Spleen (tissue), 11 donors: Measurements from ENCODE around the gene SLC22A23. TPM values are rescaled to one million over a fixed set of nuclear protein-coding genes. Genes with fewer than 3 reads are reported as not detected.

Experiments used
- DNase-seq: peaks from one replicate; pipeline ENCODE4 v3.0.0-alpha.2; 2020
- H3K27ac ChIP-seq, 8 donors: fragments of 200-600 bp; sonication (generic) in 7 of 8; 1 replicate in 4 of 8; 2 replicates in 4 of 8; pipeline versions ENCODE4 v1.5.0 to v1.8.0; 2016 to 2021; ENCODE audit warnings: inconsistent platforms in 4 of 8, mild to moderate bottlenecking in 4 of 8, moderate library complexity in 1 of 8
- H3K27me3 ChIP-seq, 7 donors: fragments of 200-600 bp; sonication (generic) in 6 of 7; replicated peaks in 1 of 7; 1 replicate in 4 of 7; 2 replicates in 3 of 7; pipeline versions ENCODE4 v1.5.0 to v1.8.0; 2016 to 2021; ENCODE audit warnings: inconsistent platforms in 3 of 7, mild to moderate bottlenecking in 1 of 7
- H3K36me3 ChIP-seq, 6 donors: fragments of 200-600 bp; sonication (generic) in 5 of 6; 1 replicate in 4 of 6; 2 replicates in 2 of 6; pipeline versions ENCODE4 v1.5.0 to v1.8.0; 2016 to 2021; ENCODE audit warnings: inconsistent platforms in 2 of 6
- H3K4me1 ChIP-seq, 6 donors: fragments of 200-600 bp; sonication (generic) in 5 of 6; 1 replicate in 3 of 6; 2 replicates in 3 of 6; pipeline versions ENCODE4 v1.5.0 to v1.8.0; 2016 to 2021; ENCODE audit warnings: inconsistent platforms in 3 of 6
- H3K4me3 ChIP-seq, 8 donors: fragments of 200-600 bp; sonication (generic) in 7 of 8; 1 replicate in 4 of 8; 2 replicates in 4 of 8; pipeline versions ENCODE4 v1.5.0 to v1.8.0; 2016 to 2021; ENCODE audit warnings: inconsistent platforms in 4 of 8, mild to moderate bottlenecking in 4 of 8, moderate library complexity in 2 of 8
- H3K9me3 ChIP-seq, 8 donors: fragments of 200-600 bp; sonication (generic) in 7 of 8; 1 replicate in 4 of 8; 2 replicates in 4 of 8; pipeline versions ENCODE4 v1.5.0 to v1.8.0; 2016 to 2021; ENCODE audit warnings: inconsistent platforms in 4 of 8
- CTCF ChIP-seq, 11 experiments: fragments of 200-600 bp in 7 of 11; fragments of 450-650 bp in 4 of 11; sonication (generic) in 4 of 11; IDR thresholded peaks in 8 of 11; conservative IDR thresholded peaks in 3 of 11; 1 replicate in 7 of 11; 2 replicates in 4 of 11; pipeline versions ENCODE4 v1.4.0 to v1.8.0; 2016 to 2021; ENCODE audit warnings: antibody characterized with exemption in 11 of 11, inconsistent platforms in 4 of 11, mild to moderate bottlenecking in 1 of 11
- POLR2A ChIP-seq, 3 donors: fragments of 450-650 bp; IDR thresholded peaks; one replicate each; pipeline ENCODE4 v1.5.1; 2017; ENCODE audit warnings: antibody characterized with exemption in 3 of 3, mild to moderate bottlenecking in 1 of 3
- POLR2AphosphoS5 ChIP-seq, 3 donors: sonication (generic); formaldehyde crosslinking; IDR thresholded peaks; one replicate each; pipeline ENCODE4 v1.5.1; 2017; ENCODE audit warnings: antibody characterized with exemption in 3 of 3
- WGBS, 5 donors: extraction: QIAGEN DNeasy Blood & Tissue Kit in 3 of 5; methylation state at CpG; one replicate each; pipeline versions ENCODE4 v1.1.5 to v1.1.7; 2013 to 2018; 5-methylcytosine and 5-hydroxymethylcytosine counted together
- intact Hi-C: fragments of 100-400 bp; cut with DNase I; formaldehyde crosslinking; loops from one replicate; pipeline ENCODE4 v1.15.0; 2023; ENCODE audit warnings: low total_unique reads
- polyA plus RNA-seq, 3 donors: library from polyadenylated mRNA; stranded (reverse); fragments of 200-250 nt; gene quantifications; one replicate each; pipeline ENCODE4 v1.2.1, GENCODE V29; 2013
- total RNA-seq, 7 donors: library from RNA; depleted of rRNA in 3 of 7; stranded (reverse); fragments of >200 nt in 3 of 7; fragmentation: NEBNext Ultra II Directional in 4 of 7; extraction: Animal tissue kit (Norgen Biotek cat#: 25700) in 4 of 7; gene quantifications; one replicate each; pipeline versions ENCODE4 v1.1.0 to v1.2.1, GENCODE V29; 2016 to 2021
- donor health status: healthy with polysubstance abuse.
- donor health status: DM: no; HTN: no; CAD: no; lungs with moderate emphysema.
- donor health status: DM: no; HTN: no; CAD: no.
- donor health status: Bipolar disorder and iron deficiency.
- donor health status: healthy.
- donor health status: DM: no; HTN: no; CAD: no.
- donor health status: DM: yes; HTN: yes; CAD: no.

Gene SLC22A23
- total and polyA plus RNA-seq, 10 donors = 1.9 to 22.6 (median 18.3) TPM

- WGBS, 5 donors = 89 to 96% (median 94%) methylated on average over 10 of the region's 10 CpGs
Measured at GRCh38 chr6:3308106-3308505, 148.7 kb downstream of the SLC22A23 start.

GRCh38 chr6:3307436-3307835 lies 149.4 kb downstream of the SLC22A23 start:
- TF ChIP-seq POLR2AphosphoS5 (IDR thresholded peaks at IDR 0.05) (no peak), CTCF (IDR thresholded peaks at IDR 0.05 in 8 of 11, conservative IDR thresholded peaks at IDR 0.05 in 3 of 11) (no peak), POLR2A (IDR thresholded peaks at IDR 0.05) (no peak)
- Histone ChIP-seq H3K9me3 (peaks cover 0 to 5% (median 0%) of the 10 kb centered on the region in 8 donors), H3K27me3 (peaks cover 0 to 8% (median 0%) of the 10 kb centered on the region in 7 donors), H3K36me3 (no peaks in the 10 kb centered on the region), H3K4me1 (no peaks in the 10 kb centered on the region), H3K27ac (no peak overlapping the region), H3K4me3 (no peak overlapping the region)
- 88 to 98% (median 93%) methylated on average over 12 of the region's 12 CpGs for WGBS, 5 donors
- intact Hi-C loops = no loop called here
- DNase-seq = peak; percentile 58

More at GRCh38 chr6:3308106-3308505, 148.7 kb downstream of the SLC22A23 start:
- no peak for TF ChIP-seq POLR2AphosphoS5 (IDR thresholded peaks at IDR 0.05)
- TF ChIP-seq CTCF (IDR thresholded peaks at IDR 0.05 in 8 of 11, conservative IDR thresholded peaks at IDR 0.05 in 3 of 11) = no peak
- no peak for TF ChIP-seq POLR2A (IDR thresholded peaks at IDR 0.05)
- Histone ChIP-seq H3K27me3 (peaks cover 0 to 12% (median 0%) of the 10 kb centered on the region in 7 donors), H3K27ac (no peak overlapping the region), H3K4me1 (no peaks in the 10 kb centered on the region), H3K9me3 (peaks cover 0 to 5% (median 0%) of the 10 kb centered on the region in 8 donors), H3K36me3 (no peaks in the 10 kb centered on the region), H3K4me3 (no peak overlapping the region)
- intact Hi-C loops = no loop called here
- peak; percentile 13 for DNase-seq

- H3K4me1 ChIP-seq = no peaks in the 10 kb centered on the region
- H3K27ac ChIP-seq = no peak overlapping the region
- H3K27me3 ChIP-seq = peaks cover 0 to 7% (median 0%) of the 10 kb centered on the region in 7 donors
- intact Hi-C loops = no loop called here
- no peak overlapping the region for H3K4me3 ChIP-seq
- no peak for TF ChIP-seq POLR2A (IDR thresholded peaks at IDR 0.05)
- TF ChIP-seq CTCF (IDR thresholded peaks at IDR 0.05 in 8 of 11, conservative IDR thresholded peaks at IDR 0.05 in 3 of 11) = no peak
- no peak for TF ChIP-seq POLR2AphosphoS5 (IDR thresholded peaks at IDR 0.05)
- peaks cover 0 to 5% (median 0%) of the 10 kb centered on the region in 8 donors for H3K9me3 ChIP-seq
- peak; percentile 41 for DNase-seq
- no peaks in the 10 kb centered on the region for H3K36me3 ChIP-seq
- WGBS, 5 donors = 92 to 98% (median 96%) methylated on average over 9 to 10 of the region's 10 CpGs
Measured at GRCh38 chr6:3306848-3307247, 150.0 kb downstream of the SLC22A23 start.

- peaks cover 0 to 7% (median 0%) of the 10 kb centered on the region in 7 donors for H3K27me3 ChIP-seq
- intact Hi-C loops = no loop called here
- DNase-seq = peak; percentile 0
Measured at GRCh38 chr6:3305831-3306230, 151.0 kb downstream of the SLC22A23 start.

More at GRCh38 chr6:3305831-3306230, 151.0 kb downstream of the SLC22A23 start:
- no peak overlapping the region for H3K4me3 ChIP-seq
- TF ChIP-seq CTCF (IDR thresholded peaks at IDR 0.05 in 8 of 11, conservative IDR thresholded peaks at IDR 0.05 in 3 of 11) = no peak
- TF ChIP-seq POLR2A (IDR thresholded peaks at IDR 0.05) = no peak
- no peak for TF ChIP-seq POLR2AphosphoS5 (IDR thresholded peaks at IDR 0.05)
- no peak overlapping the region for H3K27ac ChIP-seq
- 74 to 94% (median 90%) methylated on average over 3 of the region's 3 CpGs for WGBS, 5 donors
- H3K36me3 ChIP-seq = no peaks in the 10 kb centered on the region
- no peaks in the 10 kb centered on the region for H3K4me1 ChIP-seq
- peaks cover 0 to 5% (median 0%) of the 10 kb centered on the region in 8 donors for H3K9me3 ChIP-seq
